SK-N-SH treated with all-trans-retinoic acid at 6 μM for 48 hours (cell line): ENCODE measurements around the gene TNRC6B.

Experiments
- ESRRG ChIP-seq: fragments of 250-450 bp; sonication (Bioruptor Pico); IDR thresholded peaks from 2 replicates; pipeline ENCODE4 v1.6.1; 2021; ENCODE audit warnings: mild to moderate bottlenecking
- RARB ChIP-seq: fragments of 250-450 bp; sonication (Bioruptor Pico); IDR thresholded peaks from 2 replicates; pipeline ENCODE4 v1.8.0; 2021; ENCODE audit warnings: mild to moderate bottlenecking, moderate library complexity
- ZFP3 ChIP-seq: fragments of 250-450 bp; sonication (Bioruptor Pico); IDR thresholded peaks from 2 replicates; pipeline ENCODE4 v1.5.0; 2020; ENCODE audit warnings: mild to moderate bottlenecking, moderate library complexity
- ZFP30 ChIP-seq: fragments of 450-650 bp; formaldehyde crosslinking; IDR thresholded peaks from 2 replicates; pipeline ENCODE4 v1.5.0; 2022; ENCODE audit warnings: mild to moderate bottlenecking, moderate library complexity

DNA sequence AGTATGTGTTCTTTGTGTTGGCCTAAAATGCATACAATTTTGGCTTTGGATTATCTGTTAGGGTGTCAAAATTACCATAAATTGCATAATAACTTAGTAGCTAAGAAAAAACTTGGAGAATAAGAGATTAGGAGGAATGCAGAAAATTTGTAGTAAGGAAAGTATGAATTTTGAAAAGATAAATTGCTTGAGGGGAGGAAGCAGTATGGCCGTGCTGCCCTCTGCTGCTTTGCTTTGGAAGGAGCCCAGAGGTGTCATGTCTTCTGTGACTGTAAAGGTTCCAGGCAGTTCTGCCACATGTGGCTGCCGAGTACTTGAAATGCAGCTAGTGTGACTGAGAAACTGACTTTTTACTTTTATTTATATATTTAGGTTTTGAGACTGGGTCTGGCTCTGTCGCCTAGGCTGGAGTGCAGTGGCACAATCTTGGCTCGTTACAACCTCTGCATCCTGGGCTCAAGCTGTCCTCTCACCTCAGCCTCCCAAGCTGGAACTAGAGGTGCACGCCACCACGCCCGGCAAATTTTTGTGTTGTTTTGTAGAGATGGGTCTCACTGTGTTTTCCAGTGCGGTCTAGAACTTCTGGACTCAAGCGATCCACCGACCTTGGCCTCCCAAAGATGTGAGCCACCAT lies 170.4 kb downstream of the TNRC6B start:
- TF ChIP-seq ZFP30 = no peak
- no peak for TF ChIP-seq RARB
- TF ChIP-seq ZFP3 (CRISPR knock-in tag) = no peak
- TF ChIP-seq ESRRG = no peak
